Measurements from ENCODE around the gene WDR31.
A peak's percentile ranks its signal among the peaks of the same experiment; 100 is the strongest.
"Not testable (repeated sequence)": the region's sequence is repeated elsewhere in the genome, so short reads cannot be mapped to it uniquely, and the experiment has no call there.

The WDR31 gene

DNA sequence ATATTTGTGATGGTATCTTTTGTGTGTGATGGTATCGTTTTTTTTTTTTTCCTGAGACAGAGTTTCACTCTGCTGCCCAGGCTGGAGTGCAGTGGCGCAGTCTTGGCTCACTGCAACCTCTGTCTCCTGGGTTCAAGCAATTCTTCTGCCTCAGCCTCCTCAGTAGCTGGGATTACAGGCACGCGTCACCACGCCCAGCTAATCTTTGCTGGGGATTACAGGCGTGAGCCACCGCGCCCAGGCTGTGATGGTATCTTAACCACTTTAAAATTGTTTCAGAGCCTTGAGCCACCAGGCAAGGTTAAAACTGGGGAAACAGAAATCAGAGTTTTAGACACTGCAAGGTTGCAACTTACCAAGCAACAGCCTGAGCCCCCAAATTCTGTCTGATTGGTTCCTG is 43.8 kb downstream of the WDR31 start:
- not testable (repeated sequence) for DNase-seq (ENCODE audit: low spot score)

DNA sequence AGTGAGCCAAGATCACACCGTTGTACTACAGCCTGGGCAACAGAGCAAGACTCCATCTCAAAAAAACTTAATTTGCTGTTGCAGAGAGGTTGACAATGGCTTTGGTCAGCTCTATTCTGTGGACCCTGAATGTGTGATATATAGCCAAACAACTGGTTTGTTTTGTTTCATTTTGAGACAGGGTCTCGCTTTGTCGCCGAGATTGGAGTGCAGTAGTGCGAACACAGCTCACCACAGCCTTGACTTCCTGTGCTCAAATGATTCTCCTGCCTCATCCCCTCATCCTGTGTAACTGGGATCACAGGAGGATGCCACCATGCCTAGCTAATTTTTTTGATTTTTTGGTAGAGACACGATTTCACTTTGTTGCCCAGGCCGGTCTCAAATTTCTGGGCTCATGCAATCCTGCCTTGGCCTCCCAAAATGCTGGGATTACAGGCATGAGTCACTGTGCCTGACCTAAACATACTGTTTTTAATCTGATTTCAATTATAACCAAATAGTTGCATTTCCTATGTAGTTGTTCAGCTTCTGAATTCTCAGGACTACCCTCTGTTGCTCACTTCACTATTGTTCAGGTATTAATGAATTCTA is 46.7 kb downstream of the WDR31 start:
- DNase-seq (ENCODE audit: low spot score), result no peak

DNA sequence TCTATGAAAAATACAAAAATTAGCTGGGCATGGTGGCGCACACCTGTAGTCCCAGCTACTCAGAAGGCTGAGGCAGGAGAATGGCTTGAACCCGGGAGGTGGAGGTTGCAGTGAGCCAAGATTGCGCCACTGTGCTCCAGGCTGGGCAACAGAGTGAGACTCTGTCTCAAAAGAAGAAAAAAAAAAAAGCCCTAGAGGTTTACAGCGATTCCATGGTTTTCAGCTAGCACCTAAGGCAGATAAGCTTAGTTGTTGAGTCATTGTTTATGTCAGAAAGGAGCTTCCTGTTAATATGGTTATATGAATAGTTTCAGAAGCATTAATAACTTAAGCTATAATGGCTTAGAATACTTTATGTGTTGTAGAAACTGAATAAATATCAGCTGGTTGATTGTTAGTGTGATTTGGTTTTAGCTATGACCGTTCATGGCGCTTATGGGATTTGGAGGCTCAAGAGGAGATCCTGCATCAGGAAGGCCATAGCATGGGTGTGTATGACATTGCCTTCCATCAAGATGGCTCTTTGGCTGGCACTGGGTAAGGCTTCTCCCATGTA is 49.9 kb downstream of the WDR31 start:
- no peak for DNase-seq (ENCODE audit: low spot score)

DNA sequence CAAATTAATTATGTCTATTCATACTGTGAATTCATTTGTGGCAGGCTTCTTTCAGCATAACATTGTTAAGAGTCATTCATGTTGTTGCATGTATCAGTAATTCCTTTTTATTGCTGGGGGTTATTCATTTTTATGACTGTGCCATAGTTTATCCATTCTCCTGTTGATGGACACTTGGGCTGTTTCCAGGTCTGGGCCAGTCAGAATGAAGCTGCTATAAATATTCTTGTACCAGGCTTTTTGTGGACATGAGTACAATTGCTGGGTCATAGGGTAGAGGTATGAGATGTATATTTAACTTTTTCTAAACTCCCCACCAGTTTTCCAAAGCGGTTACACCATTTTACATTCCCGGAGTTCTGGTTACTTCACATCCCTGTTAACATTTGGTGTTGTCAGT is 51.0 kb downstream of the WDR31 start:
- no peak for DNase-seq (ENCODE audit: low spot score)

DNA sequence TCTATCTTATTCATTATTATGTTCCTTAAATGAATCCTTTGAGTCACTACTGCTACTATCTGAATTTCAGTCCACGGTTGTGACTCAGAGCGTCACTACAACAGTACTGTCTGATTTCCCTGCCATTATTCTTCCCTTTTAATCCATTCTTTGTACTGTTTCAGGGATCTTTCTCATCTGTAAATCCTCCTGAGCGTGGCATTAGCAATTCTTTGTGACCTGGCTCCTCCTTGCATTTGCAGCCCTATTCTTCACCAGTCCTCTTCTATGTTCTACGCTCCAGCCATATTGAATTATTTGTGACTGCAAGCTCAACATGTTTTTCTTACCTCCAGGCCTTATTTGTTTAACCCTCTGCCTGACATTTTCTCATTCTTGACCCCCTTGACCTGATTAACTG is 58.7 kb downstream of the WDR31 start:
- no peak for DNase-seq (ENCODE audit: low spot score)

GRCh38 chr9:113278840-113279239 is 61.2 kb downstream of the WDR31 start:
- DNase-seq (ENCODE audit: low spot score), result no peak

- DNase-seq (ENCODE audit: low spot score), result peak; percentile 98
Measured at GRCh38 chr9:113275157-113276131, 64.6 kb downstream of the WDR31 start, which contains the start of the genes CDC26 and PRPF4. CDC26 (minus strand) TSS chr9:113275572; CDS start chr9:113272507, 3,065 bp downstream. PRPF4 (plus strand) TSS chr9:113275658; CDS start chr9:113275744, 86 bp downstream.

DNA sequence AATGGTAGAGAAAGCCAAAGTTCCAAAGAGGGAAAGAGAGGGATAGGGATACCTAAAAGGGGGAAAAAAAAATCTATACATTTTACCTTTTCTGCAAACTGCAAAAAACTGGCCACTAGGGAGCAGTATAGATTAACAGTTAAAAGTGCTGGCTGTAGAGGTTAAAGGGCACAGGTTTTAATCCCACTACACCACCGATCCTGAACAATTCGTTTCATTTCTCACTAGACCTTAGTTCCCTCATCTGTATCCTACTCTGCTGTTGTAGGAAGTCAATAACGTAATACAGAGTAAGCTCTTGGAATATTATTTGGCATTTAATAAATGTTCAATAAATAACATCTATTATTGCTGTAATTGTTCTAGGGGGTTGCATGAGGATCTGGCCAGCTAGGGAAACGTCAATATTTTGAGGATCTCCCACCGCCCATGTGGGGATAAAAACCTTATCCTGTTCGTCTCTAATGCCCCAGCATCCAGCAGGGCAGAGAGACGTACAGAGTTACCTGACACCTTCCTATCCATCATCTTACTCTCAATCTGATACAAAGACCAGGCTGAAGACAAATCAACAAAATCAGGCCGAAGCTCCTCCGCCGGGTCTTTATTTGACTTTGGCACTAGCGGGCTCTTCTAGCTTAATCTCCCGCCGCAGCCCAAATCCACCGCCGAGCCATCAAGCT is 65.5 kb downstream of the WDR31 start:
- DNase-seq (ENCODE audit: low spot score), result no peak

GRCh38 chr9:113269871-113270270 is 70.2 kb downstream of the WDR31 start:
- DNase-seq (ENCODE audit: low spot score), result no peak

DNA sequence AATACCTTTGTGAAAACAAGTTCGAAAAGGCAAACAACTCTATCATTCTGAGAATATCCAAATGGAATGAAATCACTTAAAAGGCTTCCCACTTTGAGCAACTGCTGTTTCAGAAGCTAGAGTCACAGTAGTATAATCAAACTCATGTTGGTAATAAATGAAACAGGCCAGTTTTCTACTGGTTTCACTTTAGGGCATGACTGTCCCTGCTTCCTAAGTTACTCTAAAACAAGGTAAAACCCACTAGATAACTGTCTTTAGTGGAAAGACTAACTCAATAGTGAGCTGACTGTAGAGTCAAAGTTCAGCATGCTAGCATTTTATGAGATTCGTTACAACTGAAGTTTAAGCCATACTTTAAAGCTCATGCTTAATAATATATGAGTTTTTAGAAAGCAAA is 70.7 kb downstream of the WDR31 start:
- no peak for DNase-seq (ENCODE audit: low spot score)

DNA sequence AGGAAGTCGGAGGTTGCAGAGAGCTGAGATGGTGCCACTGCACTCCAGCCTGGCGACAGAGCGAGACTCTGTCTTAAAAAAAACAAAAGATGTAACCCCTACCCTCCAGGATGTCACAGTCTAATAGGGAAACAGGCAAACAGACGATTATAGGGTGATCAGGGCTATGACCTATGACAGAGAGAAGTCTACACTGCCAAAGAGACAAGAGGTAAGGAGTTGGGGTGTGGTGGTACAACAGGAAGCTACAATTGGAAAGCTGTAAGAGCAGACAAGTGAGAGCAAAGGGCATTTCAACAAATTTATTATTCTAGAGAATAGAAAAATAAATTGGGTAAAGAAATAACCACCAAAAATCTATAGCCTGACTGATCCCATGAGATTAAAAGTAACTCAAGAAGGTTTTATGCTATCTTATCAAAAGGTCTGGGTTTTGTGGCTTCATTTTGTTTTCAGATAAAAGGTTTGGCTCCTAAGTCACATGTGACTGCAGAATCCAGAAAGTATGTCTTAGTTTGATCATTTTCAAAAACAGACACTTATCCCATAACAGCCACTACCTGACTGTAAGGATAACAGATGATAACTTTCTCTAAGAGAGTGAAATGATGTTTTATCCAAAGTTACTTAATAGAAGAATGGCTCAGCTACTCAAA is 72.0 kb downstream of the WDR31 start:
- DNase-seq (ENCODE audit: low spot score), result no peak

DNA sequence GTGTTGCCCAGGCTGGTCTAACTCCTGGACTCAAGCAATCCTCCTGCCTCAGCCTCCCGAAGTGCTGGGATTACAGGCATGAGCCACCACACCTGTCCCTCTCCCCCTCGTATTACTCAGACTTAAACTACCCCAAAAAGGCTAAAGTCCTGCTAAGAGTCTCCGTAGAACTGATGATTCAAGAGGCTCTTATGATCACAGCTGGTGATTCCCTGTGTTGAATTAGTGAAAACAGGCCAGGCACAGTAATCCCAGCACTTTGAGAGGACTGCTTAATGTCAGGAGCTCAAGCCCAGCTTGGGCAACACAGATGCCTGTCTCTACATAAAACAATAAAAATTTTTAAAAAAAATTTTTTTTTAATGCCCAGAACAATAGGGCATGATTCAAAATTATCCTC is 73.9 kb downstream of the WDR31 start:
- no peak for DNase-seq (ENCODE audit: low spot score)

Measured in ecto neural progenitor cell (in vitro differentiated cells).